Lung (tissue), 12 donors: ENCODE results near the gene CFB. TPM values are rescaled to one million over a fixed set of nuclear protein-coding genes. Genes with fewer than 3 reads are reported as not detected.

Experiments used
- ATAC-seq: fragments of 200-7000 bp; cut with Tn5 transposase; one replicate; pipeline ENCODE4 v1.9.1; 2020; ENCODE audit warnings: moderate number of reproducible peaks; ENCODE audit not compliant: insufficient read depth, low FRiP score
- DNase-seq, 3 donors: peaks; one replicate each; pipeline ENCODE4 v3.0.0-alpha.2; 2013 to 2017
- H3K27ac ChIP-seq, 2 donors: one replicate each; pipeline ENCODE4 v1.5.1; 2013; ENCODE audit warnings: mild to moderate bottlenecking in 2 of 2, moderate library complexity in 2 of 2, control low read depth in 1 of 2, inconsistent platforms in 1 of 2, low read depth in 1 of 2, low read length in 1 of 2
- H3K27me3 ChIP-seq, 3 donors: one replicate each; pipeline ENCODE4 v1.5.1; 2013; ENCODE audit warnings: low read length in 2 of 3; ENCODE audit not compliant: control insufficient read depth in 3 of 3, insufficient read depth in 3 of 3
- H3K36me3 ChIP-seq, 4 donors: one replicate each; pipeline ENCODE4 v1.5.1; 2013; ENCODE audit warnings: low read length in 4 of 4, mild to moderate bottlenecking in 1 of 4, moderate library complexity in 1 of 4; ENCODE audit not compliant: control insufficient read depth in 4 of 4, insufficient read depth in 4 of 4
- H3K4me1 ChIP-seq, 5 donors: one replicate each; pipeline ENCODE4 v1.5.1; 2013; ENCODE audit warnings: low read length in 5 of 5, mild to moderate bottlenecking in 2 of 5, moderate library complexity in 1 of 5; ENCODE audit not compliant: control insufficient read depth in 5 of 5, insufficient read depth in 5 of 5
- H3K4me3 ChIP-seq: one replicate; pipeline ENCODE4 v1.5.1; 2013; ENCODE audit warnings: mild to moderate bottlenecking, control low read depth, moderate library complexity
- H3K9ac ChIP-seq, 2 donors: one replicate each; pipeline ENCODE4 v1.5.1; 2013; ENCODE audit warnings: low read length in 2 of 2, control low read depth in 1 of 2; ENCODE audit not compliant: insufficient read depth in 1 of 2
- H3K9me3 ChIP-seq, 4 donors: one replicate each; pipeline ENCODE4 v1.5.1; 2013; ENCODE audit warnings: low read length in 3 of 4, mild to moderate bottlenecking in 1 of 4, moderate library complexity in 1 of 4; ENCODE audit not compliant: control insufficient read depth in 4 of 4, insufficient read depth in 3 of 4
- WGBS, 2 donors: extraction: QIAGEN DNeasy Blood & Tissue Kit; methylation state at CpG; one replicate each; pipeline ENCODE4 v1.1.7; 2013; 5-methylcytosine and 5-hydroxymethylcytosine counted together
- polyA plus RNA-seq, 2 donors: library from polyadenylated mRNA; stranded (reverse); fragments of 200-250 nt; gene quantifications; one replicate each; pipeline ENCODE4 v1.2.1, GENCODE V29; 2013
- total RNA-seq, 2 donors: library from RNA; depleted of rRNA in 1 of 2; stranded (reverse); fragments of >200 nt in 1 of 2; gene quantifications; one replicate each; pipeline ENCODE4 v1.2.1, GENCODE V29; 2014 to 2021
- TF ChIP-seq, protein P1 (sequence below): IDR thresholded peaks from 2 replicates; pipeline ENCODE4 v1.5.1; 2012; ENCODE audit warnings: mild to moderate bottlenecking; ENCODE audit errors: control extremely low read depth, extremely low read depth
- donor health status: control.
- donor health status: control.
- donor health status: Bipolar disorder and iron deficiency.
- donor health status: healthy.
- donor health status: DM: yes; HTN: yes; CAD: no.

The CFB gene
- total and polyA plus RNA-seq, 4 donors: 173 to 297 (median 234) TPM

DNA sequence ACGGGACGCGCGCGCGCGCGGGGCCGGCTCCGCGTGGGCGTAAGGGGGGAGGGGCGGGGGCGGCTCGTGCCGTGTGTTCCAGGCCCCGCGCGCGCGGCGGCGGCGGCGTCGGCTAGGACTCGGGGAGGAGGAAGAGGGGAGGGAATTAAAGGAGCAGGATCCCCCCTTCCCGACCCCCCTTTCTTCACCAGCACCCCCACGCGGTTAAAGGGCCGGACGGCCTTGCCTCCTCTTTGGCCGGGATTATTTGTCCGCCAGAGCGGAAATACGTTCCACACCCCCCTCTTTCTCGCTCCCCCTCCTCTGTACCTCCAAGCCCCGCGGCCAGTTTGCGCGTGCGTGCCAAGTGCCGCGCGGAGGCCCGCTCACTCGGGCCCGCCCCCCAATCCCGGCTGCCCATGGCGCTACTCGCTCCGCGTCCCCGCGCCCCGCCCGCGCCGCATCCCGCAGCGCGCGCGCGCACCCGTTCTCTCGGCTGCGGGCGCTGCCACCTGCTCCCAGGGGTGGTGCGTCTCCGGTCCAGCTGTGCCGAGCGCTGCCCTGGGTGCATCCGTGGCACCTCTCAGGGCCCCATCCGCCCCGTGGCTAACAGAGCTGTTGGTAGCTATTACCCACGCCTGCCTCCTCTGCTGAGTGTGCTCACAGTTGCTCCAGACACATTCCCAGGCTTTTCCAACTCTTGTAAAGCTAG is 43.8 kb upstream of the CFB start, which contains the start of gene ZBTB12:
ZBTB12 (minus strand) TSS at position 134 of the 691 bp plus-strand sequence. CDS start 781 bp downstream, outside the sequence.
- peak; percentile 98 to 100 (median 99) for DNase-seq
- peak within 1 kb of the TSS; percentile 63 to 80 for H3K27ac ChIP-seq
- H3K9me3 ChIP-seq: no peaks in the 10 kb centered on the region
- H3K4me1 ChIP-seq: peaks cover 0 to 36% (median 9%) of the 10 kb centered on the region in 5 donors
- ATAC-seq: peak; percentile 79
- H3K27me3 ChIP-seq: peaks cover 0 to 3% (median 3%) of the 10 kb centered on the region in 3 donors
- peak within 1 kb of the TSS; percentile 55 for H3K4me3 ChIP-seq
- H3K36me3 ChIP-seq: no peaks in the 10 kb centered on the region
- TF ChIP-seq, protein P1, sequence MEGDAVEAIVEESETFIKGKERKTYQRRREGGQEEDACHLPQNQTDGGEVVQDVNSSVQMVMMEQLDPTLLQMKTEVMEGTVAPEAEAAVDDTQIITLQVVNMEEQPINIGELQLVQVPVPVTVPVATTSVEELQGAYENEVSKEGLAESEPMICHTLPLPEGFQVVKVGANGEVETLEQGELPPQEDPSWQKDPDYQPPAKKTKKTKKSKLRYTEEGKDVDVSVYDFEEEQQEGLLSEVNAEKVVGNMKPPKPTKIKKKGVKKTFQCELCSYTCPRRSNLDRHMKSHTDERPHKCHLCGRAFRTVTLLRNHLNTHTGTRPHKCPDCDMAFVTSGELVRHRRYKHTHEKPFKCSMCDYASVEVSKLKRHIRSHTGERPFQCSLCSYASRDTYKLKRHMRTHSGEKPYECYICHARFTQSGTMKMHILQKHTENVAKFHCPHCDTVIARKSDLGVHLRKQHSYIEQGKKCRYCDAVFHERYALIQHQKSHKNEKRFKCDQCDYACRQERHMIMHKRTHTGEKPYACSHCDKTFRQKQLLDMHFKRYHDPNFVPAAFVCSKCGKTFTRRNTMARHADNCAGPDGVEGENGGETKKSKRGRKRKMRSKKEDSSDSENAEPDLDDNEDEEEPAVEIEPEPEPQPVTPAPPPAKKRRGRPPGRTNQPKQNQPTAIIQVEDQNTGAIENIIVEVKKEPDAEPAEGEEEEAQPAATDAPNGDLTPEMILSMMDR: no peak
- 0 to 1% methylated on average over 54 to 77 of the region's 77 CpGs for WGBS, 2 donors
- H3K9ac ChIP-seq: peak within 1 kb of the TSS; percentile 11 to 64

DNA sequence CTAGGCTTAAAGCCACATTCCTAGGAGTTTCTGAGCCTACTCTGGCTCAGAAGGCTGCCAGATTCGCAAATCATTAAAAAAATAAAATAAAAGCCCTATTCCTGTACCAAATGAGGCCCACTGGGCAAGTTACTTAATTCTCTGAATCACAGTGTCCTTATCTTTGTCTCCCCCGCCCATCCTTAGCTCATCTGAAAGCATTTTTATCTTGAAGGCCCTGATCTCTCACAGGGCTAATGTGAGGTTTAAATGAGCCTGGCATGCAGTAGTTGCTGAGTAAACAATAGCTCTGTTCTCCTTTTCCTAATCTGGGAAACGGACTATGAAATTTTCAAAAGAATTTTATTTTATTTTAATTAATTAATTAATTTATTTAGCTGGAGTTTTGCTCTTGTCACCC is 41.9 kb upstream of the CFB start:
- H3K27me3 ChIP-seq: peaks cover 0 to 3% (median 3%) of the 10 kb centered on the region in 3 donors
- no peak overlapping the region for H3K9ac ChIP-seq
- H3K9me3 ChIP-seq: no peaks in the 10 kb centered on the region
- no peak overlapping the region for H3K27ac ChIP-seq
- H3K4me3 ChIP-seq: no peak overlapping the region
- no peaks in the 10 kb centered on the region for H3K36me3 ChIP-seq
- DNase-seq (no peak), ATAC-seq (no peak)
- WGBS, 2 donors: 70 to 90% methylated on average over 3 of the region's 3 CpGs
- peaks cover 0 to 25% (median 5%) of the 10 kb centered on the region in 5 donors for H3K4me1 ChIP-seq
- TF ChIP-seq, protein P1: no peak

DNA sequence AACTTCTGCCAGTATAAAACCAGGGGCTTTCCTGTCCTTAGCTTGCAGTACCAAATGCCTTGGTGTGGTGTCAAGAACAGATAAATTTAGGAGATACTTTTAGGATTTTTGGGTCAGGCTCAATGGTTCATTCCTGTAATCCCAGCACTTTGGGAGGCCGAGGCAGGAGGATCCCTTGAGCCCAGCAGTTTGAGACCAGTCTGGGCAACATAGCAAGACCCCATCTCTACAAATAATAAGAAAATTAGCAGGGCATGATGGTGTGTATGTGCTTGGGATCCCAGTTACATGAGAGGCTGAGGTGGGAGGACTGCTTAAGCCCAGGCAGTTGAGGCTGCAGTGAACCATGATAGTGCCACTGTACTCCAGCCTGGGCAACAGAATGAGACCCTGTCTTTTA is 40.9 kb upstream of the CFB start:
- ATAC-seq (no peak), DNase-seq (no peak)
- Histone ChIP-seq H3K9me3 (no peaks in the 10 kb centered on the region), H3K27me3 (peaks cover 0 to 3% (median 3%) of the 10 kb centered on the region in 3 donors), H3K27ac (no peak overlapping the region), H3K9ac (no peak overlapping the region), H3K4me1 (peaks cover 0 to 16% (median 3%) of the 10 kb centered on the region in 5 donors), H3K4me3 (no peak overlapping the region), H3K36me3 (no peaks in the 10 kb centered on the region)
- WGBS, 2 donors: 98 to 100% methylated on average over 1 of the region's 1 CpG
- TF ChIP-seq, protein P1: no peak
